ENCODE results near the gene RIPOR2.

- TF ChIP-seq CTCF (tag by site-specific recombination; IDR thresholded peaks at IDR 0.05) = no peak
- no peak for TF ChIP-seq ZNF274 (IDR thresholded peaks at IDR 0.05; ENCODE audit: low read length)
- no peak for TF ChIP-seq ZNF274 (tag by site-specific recombination; IDR thresholded peaks at IDR 0.05; ENCODE audit: borderline replicate concordance)
- TF ChIP-seq, protein P1, sequence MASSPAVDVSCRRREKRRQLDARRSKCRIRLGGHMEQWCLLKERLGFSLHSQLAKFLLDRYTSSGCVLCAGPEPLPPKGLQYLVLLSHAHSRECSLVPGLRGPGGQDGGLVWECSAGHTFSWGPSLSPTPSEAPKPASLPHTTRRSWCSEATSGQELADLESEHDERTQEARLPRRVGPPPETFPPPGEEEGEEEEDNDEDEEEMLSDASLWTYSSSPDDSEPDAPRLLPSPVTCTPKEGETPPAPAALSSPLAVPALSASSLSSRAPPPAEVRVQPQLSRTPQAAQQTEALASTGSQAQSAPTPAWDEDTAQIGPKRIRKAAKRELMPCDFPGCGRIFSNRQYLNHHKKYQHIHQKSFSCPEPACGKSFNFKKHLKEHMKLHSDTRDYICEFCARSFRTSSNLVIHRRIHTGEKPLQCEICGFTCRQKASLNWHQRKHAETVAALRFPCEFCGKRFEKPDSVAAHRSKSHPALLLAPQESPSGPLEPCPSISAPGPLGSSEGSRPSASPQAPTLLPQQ (tag by site-specific recombination; IDR thresholded peaks at IDR 0.05) = no peak
- TF ChIP-seq BCL11A (tag by site-specific recombination; IDR thresholded peaks at IDR 0.05; ENCODE audit: low read depth) = no peak
- TF ChIP-seq ZNF488 (tag by site-specific recombination; IDR thresholded peaks at IDR 0.05) = no peak
- no peak for TF ChIP-seq MEIS1 (CRISPR knock-in tag; IDR thresholded peaks at IDR 0.05; ENCODE audit: borderline replicate concordance)
Observed at GRCh38 chr6:24888715-24889370, 46.9 kb downstream of the RIPOR2 start.

Measured in HEK293 (cell line).